HG03520 (cell line): Measurements from ENCODE around the gene ACER1.
A peak's percentile ranks its signal among the peaks of the same experiment; 100 is the strongest.
"Not testable (repeated sequence)": the region's sequence is repeated elsewhere in the genome, so short reads cannot be mapped to it uniquely, and the experiment has no call there.

ENCODE experiments used
- ATAC-seq: cut with Tn5 transposase; IDR thresholded peaks from one replicate; pipeline ENCODE4 v1.9.1; 2021; ENCODE audit warnings: mild to moderate bottlenecking, moderate library complexity; ENCODE audit not compliant: unreplicated experiment

The ACER1 gene

DNA sequence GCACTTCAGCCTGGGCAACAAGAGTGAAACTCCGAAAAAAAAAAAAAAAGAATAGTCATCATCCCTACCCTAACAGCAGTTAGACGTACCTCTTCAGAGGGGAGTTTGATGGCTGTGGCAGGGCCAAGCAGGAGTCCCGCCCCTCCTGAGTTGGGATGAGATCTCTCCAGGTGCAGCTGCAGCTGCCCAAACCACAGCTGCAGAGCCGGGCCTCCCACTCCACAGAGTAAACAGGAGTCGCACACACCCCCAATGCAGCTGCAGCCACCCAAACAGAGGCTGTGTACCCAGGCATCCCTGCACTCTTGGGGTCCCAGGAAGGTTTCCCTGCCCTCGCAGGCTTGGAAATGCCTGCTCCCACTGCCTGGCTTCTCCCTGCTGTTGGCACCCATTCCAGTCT, 36.2 kb downstream of the ACER1 start:
- ATAC-seq: no peak

DNA sequence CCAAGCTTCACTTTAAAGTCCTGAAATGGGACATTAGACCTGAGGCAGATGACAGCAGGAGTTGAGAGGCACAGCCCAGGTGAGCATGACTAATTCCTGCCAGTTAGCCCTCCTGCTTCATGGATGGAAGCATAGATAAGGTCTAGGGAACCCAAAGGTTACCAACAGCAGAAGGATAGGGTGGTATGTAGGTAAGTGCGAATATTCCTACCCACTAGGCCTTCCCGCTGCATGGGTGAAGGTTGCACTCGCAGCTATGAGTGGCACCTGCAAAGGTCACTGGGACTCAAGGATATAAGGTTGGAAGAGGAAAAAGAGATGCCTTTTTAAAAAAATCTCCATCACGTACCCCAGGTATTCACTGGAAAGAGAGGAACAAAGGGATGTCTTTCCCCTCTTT, 41.4 kb downstream of the ACER1 start:
- ATAC-seq: no peak

DNA sequence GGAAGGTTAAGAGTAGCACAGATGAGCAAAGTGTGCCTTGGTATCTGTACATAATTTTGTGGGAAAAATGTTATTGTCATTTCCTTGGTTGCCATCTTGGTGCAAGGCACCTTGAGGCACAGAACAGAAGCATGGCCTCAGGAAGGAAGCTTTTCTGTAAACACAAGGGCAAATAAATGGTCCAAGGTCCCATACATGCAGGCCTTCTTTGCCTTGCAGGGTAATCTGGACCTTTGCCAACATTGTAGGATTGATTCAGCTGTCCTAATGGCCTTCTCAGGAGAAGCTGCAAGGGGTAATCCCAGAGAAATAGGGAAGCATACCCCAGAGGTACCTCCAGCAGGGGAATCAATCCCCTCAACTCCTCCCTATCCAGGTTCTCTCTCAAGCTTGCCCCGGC, 44.7 kb downstream of the ACER1 start:
- no peak for ATAC-seq

DNA sequence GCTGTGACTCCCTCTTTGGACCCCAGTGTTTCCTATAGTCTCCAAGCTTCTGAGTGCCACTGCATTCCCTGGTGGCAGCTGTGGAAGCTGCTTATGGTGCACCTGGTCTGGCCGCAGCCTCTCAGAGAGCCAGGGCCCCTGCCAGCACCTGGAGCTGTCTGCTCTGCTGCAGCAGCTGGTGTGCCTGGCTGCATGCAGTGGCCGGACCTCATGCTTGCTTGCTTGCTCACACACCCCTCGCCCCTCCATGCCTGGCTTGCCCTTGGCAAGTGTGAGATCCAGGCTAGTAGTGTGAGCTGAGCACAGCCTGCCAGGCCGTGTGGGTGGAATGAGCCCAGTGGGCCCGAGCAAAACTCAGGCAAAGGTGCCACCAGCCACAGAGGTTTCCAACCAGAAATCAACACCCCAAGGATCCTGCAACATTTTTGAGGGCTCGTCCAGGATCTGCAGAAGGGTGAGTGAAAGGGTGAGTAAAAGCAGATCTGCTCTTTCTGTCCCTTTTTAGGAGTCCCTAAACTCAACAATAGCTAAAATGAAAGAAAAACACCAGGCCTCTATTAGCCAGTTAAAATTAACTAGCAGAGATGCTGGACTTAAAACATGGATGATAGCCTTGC, 46.0 kb downstream of the ACER1 start:
- no peak for ATAC-seq

DNA sequence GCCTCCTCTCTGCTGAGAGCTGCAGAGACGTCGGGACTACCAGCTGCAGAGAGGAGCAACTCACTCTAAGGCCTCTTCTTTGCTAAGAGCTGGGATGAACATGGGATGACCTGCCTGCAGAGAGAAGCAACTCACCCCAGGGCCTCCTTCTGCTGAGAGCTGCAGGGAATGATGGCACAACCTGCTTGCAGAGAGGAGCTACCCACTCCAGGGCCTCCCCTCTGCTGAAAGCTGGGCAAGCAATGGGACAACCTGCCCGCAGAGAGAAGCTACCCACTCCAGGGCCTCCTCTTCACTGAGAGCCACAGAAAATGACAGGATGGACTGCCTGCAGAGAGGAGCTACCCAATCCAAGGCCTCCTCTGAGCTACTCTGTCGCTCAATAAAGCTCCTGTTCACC, 46.7 kb downstream of the ACER1 start:
- ATAC-seq: no peak

DNA sequence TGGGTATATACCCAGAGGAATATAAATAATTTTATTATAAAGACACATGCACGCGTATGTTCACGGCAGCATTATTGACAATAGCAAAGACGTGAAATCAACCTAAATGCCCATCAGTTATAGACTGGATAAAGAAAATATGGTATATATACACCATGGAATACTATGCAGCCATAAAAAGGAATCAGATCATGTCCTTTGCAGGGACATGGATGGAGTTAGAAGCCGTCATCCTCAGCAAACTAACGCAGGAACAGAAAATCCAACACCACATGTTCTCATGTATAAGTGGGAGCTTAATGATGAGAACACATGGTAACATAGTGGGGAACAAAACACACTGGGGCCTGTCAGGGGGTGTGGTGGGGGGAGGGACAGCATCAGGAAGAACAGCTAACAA, 51.0 kb downstream of the ACER1 start:
- not testable (repeated sequence) for ATAC-seq

DNA sequence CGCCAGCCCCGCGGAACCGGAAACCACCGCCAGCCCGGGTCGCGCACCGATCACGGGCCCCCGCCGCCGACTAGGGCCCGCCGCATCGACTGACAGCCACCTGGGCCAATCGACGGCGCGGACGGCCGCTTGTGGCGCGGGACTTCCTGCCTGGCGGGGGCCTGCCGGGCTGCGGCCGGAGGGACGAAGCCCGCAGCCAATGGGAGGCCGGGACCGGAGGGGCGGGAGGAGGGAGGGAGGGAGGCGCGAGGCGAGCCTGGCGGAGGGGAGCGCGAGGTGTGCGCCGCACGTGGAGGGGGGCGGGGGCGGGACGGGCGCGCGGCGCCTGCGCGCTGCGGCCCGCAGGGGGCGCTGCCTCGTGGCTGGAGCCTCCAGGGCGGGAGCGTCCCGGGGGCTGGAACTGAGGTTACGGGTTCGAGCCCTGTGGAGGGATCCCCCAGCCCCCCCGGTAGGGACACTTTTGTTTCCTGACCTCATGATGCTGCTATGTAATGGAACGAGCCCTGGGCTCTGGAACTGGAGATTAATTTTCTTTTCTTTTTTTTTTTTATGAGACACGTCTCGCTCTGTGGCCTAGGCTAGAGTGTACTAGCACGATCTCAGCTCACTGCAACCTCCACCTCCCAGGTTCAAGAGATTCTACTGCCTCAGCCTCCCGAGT, 53.4 kb downstream of the ACER1 start, which contains the start of gene MLLT1:
Gene MLLT1 (minus strand): TSS at position 45 of the 661 bp plus-strand sequence. CDS start 191 bp downstream, outside the sequence.
- peak; percentile 89 for ATAC-seq

DNA sequence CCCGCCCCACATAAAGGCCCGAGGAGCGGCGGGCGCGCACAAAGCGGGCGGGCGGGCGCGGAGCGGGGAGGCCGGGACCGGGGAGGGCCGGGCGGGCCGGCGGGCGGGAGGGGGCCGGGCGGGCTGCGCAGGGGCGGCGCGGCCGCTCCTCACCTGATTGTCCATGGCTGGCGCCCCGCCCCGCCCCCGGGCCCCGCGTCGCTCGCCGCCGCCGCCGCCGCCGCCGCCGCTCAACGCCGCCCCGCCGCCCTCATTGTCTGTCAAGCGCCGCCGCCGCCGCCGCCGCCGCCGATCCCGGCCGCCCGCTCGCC, 53.8 kb downstream of the ACER1 start:
- no peak for ATAC-seq

DNA sequence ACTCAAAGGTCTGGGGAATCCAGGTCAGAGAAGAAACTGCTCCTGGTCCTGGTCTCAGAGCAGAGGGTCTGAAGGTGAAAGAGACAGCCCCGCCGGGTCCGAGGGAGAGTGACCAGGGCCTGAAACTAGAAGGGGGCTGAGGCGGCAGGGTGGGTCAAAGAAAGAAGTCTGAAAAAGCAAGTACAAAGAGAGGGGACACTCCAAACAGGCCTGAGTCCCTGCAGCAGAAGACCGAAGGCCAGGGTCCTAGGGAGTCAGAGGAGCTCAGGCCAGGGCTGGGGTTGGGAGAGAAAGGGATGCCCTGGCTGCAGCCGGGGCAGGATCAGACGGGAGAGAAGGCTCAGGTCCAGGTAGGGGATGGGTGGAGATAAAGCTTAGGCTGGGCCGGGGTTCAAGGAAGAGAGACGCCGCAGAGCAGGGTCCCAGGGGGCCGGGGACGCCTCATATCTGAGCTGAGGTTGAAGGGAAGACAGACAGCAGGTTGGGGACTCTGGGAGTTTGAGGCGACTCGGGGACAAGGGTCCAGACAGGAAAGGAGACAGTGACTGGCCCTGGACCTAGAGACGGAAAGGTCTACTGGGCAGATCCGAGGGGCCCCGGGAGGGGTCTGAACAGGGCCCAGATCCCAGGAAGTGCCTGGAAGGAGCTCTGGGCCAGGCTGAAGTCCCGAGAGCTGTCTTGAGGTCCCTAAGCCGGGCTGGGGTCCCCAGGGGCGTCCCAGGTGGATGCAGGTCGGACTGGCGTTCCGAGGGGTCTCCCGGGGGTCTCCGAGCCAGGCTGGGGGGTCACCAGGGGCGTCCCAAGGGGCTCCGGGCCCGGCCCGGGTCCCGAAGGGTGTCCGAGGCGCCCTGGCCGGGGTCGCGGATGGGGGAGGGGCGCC, 54.4 kb downstream of the ACER1 start:
- no peak for ATAC-seq

DNA sequence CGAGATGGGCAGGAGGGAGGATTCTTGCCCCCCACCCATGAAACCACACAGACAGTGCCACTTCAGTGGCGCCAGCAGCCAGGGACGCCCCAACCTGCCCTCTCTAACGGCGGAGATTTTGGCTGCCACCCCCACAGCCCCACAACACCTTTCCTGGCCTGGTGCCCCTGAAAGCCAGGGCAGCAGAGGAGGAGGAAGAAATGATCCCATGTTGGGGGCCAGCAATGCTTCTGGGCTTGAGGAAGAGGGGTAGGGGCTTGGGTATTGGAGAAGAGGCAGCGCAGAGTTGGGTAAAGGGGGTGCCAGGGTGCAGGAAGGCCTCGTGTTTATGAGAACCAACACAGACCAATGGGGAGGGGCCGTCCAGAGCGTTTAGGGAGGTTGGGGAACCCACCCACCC, 55.4 kb downstream of the ACER1 start:
- no peak for ATAC-seq

DNA sequence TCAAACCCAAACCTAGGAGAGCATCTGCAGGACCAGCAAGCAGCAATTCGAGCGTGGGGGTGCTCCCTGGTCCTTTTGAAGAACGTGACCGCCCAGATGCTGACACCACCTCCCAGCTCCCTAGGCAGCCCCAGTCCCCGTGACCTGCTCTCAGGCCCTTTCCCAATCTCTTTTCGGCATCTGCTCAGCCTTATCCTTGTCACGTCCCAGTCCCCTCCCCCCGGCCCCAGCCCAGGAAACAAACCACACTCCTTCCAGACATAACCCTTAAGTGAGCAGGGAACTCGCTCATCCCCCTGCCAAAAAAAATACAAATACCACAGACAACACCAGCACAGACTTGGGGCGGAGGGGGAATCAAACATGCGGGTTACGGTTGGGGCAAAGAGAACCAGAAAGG, 57.0 kb downstream of the ACER1 start:
- no peak for ATAC-seq

DNA sequence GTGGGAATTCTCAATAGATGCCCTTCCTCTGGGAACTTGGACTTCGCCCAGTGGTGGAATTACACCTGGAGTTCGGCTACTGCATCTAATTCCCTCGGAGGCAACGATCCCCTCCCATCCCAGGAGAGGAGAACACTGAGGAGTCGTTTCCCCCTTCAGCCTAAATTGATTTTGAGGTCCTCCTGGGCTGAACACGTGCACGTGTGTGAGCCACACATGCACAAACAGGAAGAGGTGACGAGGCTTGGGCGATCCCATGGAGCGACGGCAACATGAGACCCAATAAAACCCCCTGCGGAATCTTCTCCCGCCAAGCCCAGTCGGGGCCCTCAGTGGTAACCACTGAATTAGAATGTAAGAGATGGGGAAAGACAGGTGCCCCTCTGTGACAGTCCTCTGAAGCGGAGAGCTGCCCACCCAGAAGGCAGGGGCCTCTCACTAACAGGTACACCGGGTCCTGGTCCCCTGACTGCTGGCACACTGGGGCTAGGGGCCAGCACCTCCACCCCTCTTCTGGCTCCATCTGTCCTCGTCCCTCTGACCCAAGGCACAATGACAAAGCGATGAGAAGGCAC, 58.2 kb downstream of the ACER1 start:
- ATAC-seq: no peak

DNA sequence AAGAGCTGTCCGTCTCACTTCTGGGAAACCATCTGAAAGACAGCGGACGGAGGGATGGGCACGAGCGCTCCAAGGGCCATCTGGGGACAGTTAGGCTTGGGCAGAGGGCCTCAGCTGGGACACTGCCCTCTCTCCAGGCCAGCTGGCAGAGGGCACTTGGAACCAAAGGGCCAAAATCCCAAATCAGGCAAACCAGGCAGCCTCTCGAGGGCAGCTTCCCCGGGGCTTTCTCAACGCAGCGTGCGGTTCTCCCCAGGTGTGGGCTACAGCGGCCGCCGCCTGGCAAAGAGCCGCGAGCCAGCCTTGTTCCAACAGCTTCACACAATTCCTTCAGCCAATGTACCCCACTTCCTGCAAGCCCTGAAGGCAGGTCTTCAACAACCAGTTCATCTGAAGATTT, 58.7 kb downstream of the ACER1 start:
- ATAC-seq: no peak

DNA sequence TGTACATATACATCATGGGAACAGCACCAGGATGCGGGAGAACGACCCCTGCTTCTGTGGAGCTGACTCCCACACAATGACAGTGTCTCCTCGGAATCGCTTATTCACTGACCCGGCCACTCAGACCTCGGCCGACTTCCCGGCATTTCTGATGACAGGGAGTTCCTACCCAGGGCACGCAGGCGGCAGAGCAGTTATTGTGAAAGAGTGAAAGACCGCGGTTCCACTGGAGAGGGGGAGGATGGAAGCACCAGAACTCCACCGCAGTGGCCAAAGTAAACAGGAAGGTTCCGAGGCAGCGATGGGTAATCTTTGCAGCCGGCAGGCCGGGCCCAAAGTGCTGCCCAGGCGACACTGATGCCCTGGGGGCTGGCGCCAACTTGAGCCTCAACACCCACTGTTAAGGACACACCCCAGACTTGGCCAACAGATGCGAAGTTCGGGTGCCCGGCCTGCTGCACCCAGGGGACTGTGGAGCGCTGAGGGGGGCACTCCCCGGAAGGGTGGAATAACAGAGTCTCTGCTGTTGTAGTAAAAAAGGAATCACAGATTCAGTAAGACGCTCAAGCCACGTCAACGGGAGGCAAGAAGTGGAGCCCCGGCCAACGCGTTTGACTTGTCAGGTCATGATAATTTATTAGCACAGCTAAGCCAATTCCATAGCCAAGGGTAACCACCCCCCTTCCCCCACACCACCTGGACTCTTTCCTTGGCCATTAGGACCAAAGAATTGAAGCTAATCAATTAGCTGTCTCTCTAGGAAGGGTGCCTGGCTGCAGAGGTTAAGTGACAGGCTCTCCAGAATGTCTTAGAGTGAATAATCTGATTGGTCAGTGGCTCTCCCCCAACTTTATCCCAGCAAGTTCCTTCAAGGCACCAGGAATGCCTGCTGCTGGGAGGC, 59.5 kb downstream of the ACER1 start:
- ATAC-seq: no peak

DNA sequence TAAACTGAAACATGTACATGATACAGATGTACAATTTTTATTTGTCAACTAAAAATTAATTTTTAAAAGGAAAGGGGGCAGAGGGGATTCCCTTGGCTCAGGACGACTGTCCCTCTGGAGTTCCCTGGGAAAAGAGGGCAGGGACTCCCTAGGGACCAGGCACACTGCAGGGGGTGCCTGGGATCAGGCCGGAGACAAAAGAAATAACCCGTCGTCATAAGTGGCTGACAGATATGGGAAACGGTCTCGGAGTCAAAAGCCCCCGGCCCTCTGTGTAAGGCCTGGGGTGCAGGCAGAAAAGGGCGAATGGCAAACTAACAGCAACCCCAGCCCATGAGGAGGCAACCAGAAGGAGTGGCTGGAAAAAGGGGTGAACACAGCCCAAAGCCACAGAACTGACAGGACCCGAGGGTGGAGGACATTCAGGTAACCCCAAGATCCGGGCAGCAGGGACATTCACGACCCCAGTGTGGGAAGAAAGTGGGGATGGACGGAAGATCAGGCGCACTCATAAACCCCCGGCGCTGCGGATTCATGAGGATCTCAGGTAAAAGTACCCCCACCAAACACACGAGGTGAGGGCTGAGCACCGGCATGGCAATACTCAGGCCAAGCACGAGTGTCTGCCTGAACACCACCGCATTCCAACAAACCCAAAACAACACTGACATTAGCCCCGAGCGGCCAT, 60.4 kb downstream of the ACER1 start:
- no peak for ATAC-seq

DNA sequence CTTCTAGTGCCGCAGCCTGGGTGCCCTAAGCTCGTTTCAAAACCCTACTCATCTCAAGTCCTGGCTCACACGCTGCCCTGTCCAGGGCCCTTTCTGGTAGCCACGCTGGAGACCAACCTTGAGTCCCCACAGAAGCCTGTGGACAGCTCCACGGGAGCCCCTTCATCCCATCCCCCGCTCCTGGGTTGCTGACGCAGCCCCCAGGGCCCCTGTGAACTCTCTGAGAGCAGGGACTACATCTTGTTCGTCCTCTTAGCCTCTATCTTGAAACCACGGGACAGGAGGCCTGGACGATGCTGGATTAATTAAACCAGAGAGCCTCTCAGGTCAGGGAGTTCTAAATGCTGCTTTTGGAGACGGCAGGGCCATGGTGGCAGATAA, 61.0 kb downstream of the ACER1 start:
- ATAC-seq: no peak

DNA sequence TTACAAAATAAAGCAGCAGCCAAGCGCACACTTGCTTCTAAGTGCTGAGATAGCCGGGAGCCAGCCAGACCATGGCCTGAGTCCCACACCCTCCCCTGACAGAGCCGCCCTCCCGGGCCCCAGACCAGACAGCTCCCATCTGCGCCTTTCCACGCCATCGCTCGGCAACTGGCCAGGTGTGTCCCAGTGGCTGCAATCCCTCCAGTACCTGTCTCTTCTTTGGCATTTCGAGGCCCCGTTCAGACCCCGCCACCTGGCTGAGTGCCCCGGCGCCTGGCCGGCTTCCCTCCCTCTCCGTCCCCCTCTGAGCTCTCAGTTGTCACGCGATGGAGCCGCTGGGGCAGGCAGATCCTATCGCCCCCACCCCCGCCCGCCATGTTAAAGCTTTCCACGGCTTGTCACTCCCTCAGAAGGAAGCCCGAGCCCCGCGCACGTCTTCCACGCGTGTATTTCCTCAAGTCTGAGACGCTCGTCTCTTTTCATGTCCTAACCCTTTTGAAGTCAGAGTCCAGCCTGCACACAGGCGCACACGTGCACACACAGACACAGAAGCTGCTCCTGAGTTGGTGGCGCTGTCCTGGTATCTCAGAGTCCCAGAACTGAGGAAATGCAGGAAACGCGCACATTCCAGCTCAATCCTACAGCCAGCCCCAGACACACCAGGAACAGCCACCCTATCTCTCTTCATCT, 61.5 kb downstream of the ACER1 start:
- no peak for ATAC-seq

DNA sequence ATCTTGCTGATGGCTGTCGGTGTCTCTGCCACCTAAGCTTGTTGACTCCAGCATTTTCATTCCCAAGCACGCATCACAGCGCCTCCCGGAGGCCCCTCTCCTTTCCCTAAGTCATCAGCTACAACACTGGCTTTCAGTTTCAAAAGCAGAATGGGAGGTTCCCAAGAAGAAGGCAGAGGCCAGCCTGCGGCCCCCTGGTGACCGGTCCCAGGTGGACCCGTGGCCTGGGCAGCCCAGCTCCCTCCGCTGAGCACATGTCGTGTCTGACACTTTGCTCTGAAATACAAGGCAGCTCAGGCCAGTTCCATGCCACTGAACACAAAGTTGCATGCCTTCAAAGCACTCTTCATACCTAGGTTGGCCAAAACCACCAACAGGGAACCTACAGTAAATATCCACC, 62.2 kb downstream of the ACER1 start:
- no peak for ATAC-seq

DNA sequence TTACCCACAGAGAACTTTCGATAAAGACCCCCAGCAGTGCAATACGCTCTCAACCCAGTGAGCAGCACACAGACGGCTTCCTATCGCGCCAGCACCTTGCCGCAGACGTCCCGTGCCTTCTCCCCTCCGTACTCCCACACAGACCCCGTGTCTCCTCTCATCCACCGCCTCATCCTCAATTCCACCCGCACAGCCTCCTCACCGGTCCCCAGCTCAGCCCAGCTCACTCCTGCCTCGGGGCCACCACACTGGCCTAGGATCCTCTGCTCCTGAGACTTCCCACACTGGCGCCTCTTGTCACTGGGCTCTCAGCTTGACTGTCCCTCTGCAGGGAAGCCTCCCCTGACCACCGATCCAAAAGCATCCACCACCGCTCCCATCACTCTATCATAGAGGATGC, 62.6 kb downstream of the ACER1 start:
- no peak for ATAC-seq
